NCI-H2227 treated with DMSO at 0.1 percent for 48 hours (cell line): ENCODE measurements around the gene PDE9A.

Experiments
- DNase-seq: peaks from one replicate; lab custom pipeline; 2025; lab: John Stamatoyannopoulos, UW

The PDE9A gene

DNA sequence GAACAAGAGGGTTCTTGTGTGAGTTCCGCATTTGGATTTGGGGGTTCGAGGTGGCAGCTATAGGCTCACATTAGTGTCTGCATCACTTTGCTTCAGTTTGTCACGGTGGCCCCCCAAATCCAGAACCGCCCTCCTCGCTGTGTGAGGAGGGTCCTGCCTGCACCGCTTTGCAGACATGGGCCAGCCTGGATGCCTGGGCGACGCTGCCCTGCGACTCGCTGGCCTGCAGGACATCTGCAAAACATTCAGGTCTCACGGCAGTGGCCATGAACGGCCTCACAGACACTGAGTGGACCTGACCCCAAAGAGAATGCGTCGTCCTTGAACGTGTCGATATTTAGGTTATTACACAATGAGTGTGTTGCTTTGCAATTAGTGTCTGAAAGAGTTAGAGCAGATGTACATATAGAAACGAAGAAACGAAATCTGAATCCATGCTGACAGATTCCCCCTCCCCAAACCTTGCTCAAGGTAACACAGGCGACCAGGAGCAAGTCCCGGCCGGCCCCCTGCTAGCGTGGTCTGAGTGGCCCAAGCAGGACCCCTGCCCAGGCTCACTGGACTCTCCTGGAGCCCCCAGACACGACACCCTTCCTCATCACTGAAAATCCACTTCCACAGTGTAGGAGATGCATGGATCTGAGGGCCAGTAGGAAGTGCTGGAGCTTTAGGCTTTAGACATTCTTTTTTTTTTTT is 20.4 kb downstream of the PDE9A start:
- DNase-seq: no peak

DNA sequence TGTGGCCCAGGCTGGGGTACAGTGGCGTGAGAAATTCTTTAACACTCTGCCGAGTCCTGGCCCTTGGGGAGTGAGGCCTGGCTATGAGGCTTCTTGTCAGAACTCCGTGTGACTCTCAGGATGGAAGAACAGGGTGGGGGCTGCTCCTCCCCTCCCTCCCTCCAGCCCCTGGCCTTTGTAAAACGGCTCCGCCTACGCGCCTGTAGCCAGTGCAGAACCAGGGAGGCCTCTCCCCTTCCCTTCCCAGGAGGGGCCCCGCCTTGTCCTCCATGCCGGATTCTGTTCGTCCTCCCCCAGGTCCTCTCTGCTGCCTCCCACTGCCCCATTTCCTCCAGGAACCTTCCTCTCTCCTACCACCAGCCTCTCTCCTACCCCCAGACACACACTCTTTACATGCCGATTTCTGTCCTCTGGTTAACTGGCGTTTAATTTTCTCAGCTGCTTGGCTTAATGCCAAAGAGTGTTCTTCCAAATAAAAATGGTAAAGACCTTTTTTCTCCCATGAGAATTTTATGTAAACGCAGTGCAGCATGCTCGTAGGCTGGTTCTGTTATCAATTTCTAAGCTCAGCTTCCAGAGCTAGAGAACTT is 21.0 kb downstream of the PDE9A start:
- DNase-seq: peak; percentile 69

- no peak for DNase-seq
These were observed 22.0 kb downstream of the PDE9A start for GRCh38 chr21:42675403-42675802.

DNA sequence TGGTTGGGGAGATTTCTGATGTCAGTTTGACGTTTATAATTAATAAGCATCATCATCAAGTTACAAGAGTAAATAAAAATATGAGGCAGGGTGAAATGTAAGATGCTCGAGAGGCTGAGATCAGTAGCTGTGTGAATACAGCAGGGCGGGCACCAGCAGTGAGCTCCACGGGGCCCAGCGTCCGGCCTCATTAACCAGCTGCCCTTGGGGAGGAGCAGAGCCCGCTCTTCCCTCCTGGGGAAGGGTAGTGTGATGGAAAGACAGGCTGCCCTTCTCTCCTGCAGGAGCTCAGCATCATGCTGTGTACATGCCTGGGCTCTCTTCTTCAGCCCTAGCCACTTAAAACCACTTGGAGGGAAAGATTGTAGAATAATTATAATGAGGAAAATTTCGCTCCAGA is 23.4 kb downstream of the PDE9A start:
- DNase-seq: peak; percentile 97

GRCh38 chr21:42677339-42678321 is 24.2 kb downstream of the PDE9A start:
- peak; percentile 95 for DNase-seq

DNA sequence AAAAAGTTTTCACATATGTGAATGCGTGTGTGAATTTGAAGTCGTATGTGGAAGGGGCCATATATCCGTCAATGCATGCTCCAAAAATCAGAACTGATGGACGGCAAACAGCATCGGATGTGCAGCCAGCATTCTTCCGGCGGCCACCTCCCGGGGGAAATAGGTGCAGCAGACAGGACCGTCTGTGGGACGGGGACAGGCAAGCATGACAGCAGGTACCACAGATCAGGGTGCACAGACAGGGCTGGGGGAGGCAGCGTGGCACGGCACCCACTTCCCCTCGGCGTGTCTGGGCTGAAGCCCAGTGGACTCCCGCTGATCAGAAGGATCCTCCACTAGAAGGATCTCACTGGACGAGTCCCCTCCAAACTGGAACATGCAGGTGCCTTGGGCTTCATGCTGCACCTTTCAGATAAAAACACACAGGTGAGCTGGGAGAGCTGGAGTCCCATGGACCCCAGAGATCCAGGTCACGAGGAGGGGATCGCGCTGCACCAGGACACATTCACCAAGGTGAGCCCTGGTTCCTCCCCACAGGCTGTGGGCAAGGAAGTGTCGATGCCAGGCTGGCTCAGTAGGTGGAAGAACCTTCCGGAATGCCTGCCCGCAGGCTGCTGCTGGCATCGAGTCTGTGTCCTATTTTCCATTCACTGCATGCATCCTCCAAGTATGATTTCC is 25.3 kb downstream of the PDE9A start:
- DNase-seq: no peak

DNA sequence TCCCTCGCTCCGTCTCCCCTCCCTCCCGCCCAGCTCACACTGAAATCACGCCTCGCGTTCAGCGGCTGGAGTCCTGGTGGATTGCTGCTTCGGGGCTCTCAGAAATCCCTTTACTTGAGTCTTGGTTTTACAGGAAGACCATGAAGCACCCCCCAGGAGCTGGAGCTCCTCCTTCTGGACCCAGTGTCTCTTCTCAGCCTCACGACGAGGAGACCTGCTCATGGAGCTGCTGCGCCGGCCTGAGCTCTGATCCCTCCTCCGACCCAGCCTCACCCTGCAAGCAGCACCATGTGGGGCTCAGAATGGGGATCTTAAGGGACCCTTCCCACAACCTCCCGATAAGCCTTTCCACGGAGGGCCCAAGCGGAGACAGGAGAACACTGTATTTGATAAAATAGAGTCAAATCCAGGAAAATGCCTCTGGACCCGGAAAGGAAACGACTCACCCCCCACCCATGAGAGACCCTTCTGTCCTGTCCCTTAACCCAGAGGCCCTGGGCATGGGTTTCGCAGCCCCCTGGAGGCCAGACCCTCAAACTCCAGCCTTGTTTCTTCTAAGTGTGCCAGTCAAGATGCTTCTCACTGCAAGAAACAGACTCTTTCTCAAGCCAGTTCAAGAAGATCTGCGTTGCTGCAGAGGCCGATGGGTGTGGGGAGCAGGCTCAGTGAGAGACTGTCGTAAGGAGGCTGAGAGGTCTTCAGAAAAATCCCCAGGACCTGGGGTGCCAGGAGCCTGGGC is 26.1 kb downstream of the PDE9A start:
- no peak for DNase-seq

GRCh38 chr21:42680058-42680330 is 26.6 kb downstream of the PDE9A start:
- DNase-seq: no peak

DNA sequence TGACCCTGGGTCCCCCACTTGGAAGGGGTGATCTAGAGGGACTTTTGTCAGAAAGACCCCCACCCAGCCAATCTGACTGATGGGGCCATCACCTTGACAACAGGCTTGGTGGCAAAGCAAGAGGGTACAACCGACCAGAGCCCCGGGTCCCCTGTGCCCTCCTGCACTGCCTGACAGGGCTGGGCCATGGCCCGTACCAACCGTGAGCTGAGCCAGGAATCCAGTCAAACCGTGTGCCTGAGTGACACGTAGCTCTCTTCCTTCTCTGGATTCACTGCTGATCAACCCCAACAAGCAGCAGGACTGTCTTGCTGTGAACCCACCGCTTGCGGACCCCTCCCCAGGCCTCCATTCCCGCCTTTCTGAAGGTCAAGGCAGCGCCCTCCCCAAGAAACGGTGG is 27.0 kb downstream of the PDE9A start:
- DNase-seq: no peak

DNA sequence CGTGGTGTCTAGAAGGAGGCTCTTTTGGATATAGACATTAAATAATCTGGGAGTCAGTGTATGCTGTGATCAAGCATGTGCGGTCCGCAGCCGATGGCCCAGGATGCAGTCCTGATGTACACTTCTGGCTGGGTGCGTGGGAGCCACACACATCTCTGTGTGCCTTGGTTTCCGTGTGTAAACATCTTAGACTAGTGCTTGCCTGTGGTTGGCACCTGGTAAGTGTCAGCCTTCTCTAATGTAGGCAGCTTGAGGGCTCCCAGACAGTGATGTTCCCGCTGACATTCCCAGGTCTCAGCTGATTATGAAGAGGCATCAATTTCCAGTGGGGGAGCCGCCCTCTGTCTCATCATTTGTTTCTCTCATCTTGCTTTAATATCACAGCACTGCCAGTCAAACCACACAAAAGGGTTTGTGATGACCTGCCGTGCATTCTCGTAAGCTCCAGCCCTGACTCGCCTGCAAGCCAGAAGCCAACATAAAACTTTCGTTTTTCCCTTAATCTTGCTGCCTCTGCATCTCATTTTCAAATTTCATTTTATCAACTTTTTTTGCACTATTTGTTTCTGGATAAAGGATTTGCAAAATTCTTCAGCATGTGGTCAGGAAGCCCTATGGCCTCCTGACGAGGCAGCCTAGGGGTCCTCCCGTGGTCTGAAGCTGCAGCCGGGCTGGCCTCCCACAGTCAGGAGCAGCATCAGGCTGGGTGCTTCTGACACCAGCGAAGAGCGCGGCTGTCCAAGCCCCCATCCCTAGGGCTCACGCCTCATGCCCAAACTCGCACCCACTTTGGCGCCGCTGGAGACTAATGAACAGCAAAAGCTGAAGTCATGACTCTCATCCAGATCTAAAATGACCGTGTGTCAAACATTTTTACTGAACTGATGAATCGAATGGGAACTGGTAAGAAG is 28.1 kb downstream of the PDE9A start:
- peak; percentile 56 for DNase-seq

DNA sequence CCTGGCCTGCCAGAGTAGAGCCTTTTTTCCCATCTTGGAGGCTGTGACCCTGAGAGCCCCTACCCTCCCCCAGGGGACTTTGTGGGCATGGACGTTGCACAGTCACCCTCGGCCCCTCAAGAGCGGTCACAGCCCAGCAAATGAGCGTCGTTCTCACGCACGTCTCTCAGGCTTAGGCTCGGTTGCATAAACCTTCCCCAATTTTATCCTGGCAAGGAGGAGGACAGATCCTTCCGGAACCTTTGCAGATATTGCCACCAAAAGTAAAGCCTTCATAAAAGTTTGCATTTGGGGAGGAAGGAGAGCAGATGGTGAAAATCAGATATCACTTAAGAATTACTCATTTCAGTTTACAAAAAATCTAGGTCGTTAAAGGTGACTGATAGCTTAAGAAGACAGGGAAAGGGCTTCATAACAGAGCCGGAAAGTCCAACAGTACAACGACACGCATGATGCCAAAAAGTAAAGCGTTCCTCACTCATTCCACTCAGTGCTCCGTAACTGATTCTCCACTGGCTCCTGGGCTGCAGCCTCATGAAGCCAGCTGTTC is 29.3 kb downstream of the PDE9A start:
- no peak for DNase-seq

- DNase-seq: no peak
These were observed 30.1 kb downstream of the PDE9A start for GRCh38 chr21:42683371-42684108.

DNA sequence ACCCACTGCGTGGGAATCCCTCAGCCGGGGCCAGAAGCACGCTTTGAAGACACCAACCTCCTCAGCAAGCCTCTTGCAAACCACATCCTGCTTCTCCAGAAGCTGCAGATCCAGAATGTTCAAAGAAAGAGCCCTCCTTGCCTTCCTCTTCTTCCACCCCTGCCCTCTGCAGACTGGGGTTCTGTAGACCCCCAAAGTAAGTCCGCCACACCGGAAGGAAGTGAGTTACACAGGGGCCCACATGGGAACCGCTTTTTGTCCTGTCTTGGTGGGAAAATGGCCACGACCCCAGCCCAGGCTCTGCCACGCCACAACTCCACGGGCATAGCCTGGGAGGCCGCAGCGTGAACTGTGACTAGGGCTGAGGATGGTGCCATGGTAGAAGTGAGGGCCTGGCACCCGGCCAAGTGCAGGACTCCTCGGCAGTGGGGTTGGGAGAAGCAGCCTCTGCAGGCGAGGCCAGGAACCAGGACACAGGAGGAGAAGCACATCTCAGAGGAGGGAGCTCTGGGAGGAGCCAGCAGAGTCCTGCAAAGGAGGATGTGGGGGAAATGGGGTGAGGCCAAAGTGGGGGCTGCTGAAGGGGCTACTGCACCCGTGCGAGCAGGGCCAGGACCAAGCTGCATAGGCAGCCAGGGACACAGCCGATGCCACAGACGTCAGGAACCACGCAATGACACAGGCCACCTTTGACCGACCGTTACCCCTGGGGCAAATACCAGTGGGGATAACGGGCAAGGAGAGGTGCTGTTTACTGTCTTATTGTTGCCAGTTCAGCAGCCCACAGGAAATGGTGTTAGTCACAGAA is 30.9 kb downstream of the PDE9A start:
- DNase-seq: no peak

DNA sequence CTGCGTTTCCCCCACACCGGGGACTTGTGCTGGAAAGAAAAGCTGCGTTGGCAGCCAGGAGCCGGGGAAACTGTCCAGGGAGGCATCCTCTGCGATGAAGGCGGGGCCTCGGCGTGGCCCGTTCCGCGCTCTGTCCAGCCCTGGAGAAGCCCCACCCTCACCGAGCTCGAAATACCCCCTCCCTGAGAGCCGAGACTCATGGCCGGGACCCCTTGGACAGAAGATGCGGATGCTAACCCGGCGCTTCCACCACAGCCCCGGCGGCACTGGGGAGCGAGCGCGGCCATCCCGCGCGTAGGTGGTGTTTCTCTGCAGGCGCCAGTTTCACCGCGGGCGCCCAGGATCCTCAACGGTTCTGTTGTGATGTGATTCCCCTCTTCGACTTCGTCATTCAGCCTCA is 31.6 kb downstream of the PDE9A start:
- DNase-seq: no peak

GRCh38 chr21:42685954-42686500 is 32.6 kb downstream of the PDE9A start:
- DNase-seq: no peak

DNA sequence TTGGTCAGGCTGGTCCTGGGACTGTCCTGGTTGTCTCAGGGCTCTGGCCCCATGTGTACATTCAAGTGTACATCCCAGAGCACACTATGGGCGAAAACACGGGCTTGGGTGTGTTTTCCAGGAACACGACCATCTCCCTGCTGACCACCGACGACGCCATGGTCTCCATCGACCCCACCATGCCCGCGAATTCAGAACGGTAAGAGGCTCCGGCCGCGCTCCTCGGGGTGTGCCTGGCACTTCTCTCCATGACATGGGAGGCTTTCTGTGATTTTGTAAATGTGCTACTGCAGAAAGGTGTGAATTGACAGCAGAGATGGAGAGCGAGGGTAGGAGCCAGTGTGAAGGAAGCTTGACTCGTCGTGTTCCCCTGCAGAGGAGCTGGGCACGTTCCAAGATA is 34.4 kb downstream of the PDE9A start:
- no peak for DNase-seq

DNA sequence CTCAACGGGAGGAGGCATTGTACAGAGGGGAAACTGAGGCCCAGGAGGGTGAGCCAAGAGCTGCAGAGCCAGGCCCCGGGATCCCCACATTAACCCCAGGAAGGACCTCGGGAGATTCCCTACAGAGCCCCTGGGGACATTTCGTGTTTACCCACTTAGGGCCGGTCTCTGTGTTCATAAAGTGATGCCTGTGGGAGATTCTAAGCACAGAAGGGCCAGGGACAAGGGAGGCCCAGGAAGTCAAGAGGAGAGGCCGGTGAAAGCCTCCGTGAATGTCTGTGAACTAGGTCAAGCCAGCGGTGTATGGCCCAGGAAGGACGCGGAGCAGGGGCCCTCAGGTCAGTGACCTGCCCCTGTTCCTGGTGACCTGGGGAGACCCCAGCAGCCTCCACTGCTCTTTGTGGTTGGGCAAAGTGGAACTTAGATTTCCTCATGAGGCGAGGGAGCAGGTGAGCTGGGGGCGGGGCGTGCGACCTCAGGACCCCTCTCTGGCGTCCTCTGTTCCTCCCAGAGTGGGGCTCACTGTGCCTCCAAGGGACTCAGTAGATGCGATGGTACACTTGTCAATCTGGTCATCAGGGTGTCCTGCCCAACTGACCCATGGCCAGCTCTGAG is 34.9 kb downstream of the PDE9A start:
- no peak for DNase-seq

GRCh38 chr21:42688841-42689371 is 35.5 kb downstream of the PDE9A start:
- DNase-seq: no peak
